Chondrocyte (in vitro differentiated cells): ENCODE data around the gene SIM2. TPM values are rescaled to one million over a fixed set of nuclear protein-coding genes. Genes with fewer than 3 reads are reported as not detected.

Experiments
- DNase-seq: peaks from one replicate; pipeline ENCODE4 v3.0.0; 2021; ENCODE audit warnings: mixed read lengths, low spot score
- H3K27ac Mint-ChIP-seq: one replicate; pipeline ENCODE4 v1.8.0; 2021; ENCODE audit warnings: mild to moderate bottlenecking, moderate library complexity, mixed read lengths; ENCODE audit not compliant: unreplicated experiment
- H3K27me3 Mint-ChIP-seq: 2 replicates; pipeline ENCODE4 v1.8.0; 2021; ENCODE audit warnings: low read depth, mixed read lengths
- H3K36me3 Mint-ChIP-seq: 2 replicates; pipeline ENCODE4 v1.8.0; 2021; ENCODE audit warnings: low read depth, mixed read lengths
- H3K4me1 Mint-ChIP-seq: 2 replicates; pipeline ENCODE4 v1.8.0; 2021; ENCODE audit warnings: low read depth, mild to moderate bottlenecking, mixed read lengths
- H3K4me3 Mint-ChIP-seq: one replicate; pipeline ENCODE4 v1.8.0; 2021; ENCODE audit warnings: mild to moderate bottlenecking, moderate library complexity, mixed read lengths; ENCODE audit not compliant: unreplicated experiment
- H3K9me3 Mint-ChIP-seq: 2 replicates; pipeline ENCODE4 v1.8.0; 2021; ENCODE audit warnings: low read depth, mixed read lengths
- CTCF ChIP-seq: fragments of 200-600 bp; sonication (generic); IDR thresholded peaks from 2 replicates; pipeline ENCODE4 v1.5.0; 2021; ENCODE audit warnings: antibody characterized with exemption, mild to moderate bottlenecking, moderate library complexity
- total RNA-seq: library from RNA; stranded (reverse); gene quantifications from 3 replicates; pipeline ENCODE4 v1.2.1, GENCODE V29; 2021

SIM2 gene
- total RNA-seq, 1 donor from 2014 or later = 0.60 TPM

DNA sequence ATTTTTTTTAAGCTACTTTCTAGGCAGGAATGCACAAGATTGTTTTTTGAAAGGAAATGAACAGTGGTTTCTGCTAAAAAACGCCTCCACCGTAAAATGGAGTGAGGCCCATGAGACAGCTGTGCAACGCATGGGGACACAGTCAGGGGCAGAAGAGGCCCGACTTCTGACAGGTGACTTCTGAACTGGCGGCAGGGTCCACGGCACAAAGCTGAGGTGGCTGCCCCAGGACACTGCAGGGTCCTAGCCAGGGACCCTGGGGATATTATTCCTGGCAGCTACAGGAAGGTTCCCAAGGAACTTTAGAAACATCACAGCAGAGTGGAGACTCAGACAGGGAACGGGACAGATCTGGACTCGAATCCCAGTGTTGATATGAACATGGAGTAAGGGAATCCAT lies 75.1 kb downstream of the SIM2 start:
- Mint-ChIP-seq H3K27ac (peak overlapping the region; percentile 17), H3K36me3 (no peaks in the 10 kb centered on the region), H3K27me3 (no peaks in the 10 kb centered on the region), H3K9me3 (no peaks in the 10 kb centered on the region), H3K4me3 (no peak overlapping the region), H3K4me1 (peaks cover 22% of the 10 kb centered on the region)
- DNase-seq = no peak
- TF ChIP-seq CTCF = no peak

DNA sequence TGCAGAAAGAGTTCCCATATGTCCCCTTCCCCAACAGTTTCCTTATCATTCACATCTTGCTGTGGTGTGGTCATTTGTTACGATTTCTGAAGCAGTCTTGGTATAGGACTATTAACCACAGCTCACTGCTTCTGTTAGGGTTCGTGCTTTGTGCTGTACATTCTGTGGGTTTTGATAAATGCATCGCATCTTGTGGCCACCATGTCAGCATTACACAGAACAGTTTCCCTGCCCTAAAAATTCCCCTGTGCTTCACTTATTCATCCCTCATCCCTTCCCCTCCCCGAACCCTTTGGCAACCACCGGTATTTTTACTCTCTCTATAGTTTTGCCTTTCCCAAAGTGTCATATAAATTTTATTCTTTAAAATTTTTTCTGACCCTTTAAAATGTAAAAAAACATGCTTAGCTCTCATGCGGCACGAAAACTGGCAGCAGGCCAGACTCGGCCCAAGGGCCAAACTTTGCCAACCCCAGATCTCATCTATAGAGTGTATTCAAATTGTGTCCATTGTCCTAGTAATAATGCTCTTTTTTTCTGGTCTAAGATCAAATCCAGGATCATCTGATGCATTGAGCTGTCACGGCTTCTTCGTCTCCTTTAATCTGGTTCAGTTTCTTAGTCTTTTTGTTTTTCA lies 78.2 kb downstream of the SIM2 start:
- Mint-ChIP-seq H3K4me1 (peaks cover 21% of the 10 kb centered on the region), H3K9me3 (no peaks in the 10 kb centered on the region), H3K27me3 (no peaks in the 10 kb centered on the region), H3K4me3 (no peak overlapping the region), H3K27ac (no peak overlapping the region), H3K36me3 (peaks cover 2% of the 10 kb centered on the region)
- DNase-seq = no peak
- TF ChIP-seq CTCF = no peak

DNA sequence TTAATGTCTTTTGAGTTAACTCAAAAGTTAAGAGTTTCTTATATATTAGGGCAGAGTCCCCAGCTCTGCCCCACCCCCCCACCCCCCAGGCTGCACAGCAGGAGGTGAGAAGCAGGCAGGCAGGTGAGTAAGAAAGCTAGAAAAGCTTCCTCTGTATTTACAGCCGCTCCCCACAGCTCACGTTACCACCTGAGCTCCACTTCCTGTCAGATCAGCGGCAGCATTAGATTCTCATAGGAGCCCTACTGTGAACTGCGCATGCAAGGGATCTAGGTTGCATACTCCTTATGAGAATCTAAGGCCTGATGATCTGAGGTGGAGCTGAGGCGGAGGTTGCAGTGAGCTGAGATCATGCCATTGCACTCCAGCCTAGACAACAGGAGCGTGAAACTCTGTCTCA lies 81.9 kb downstream of the SIM2 start:
- no peak overlapping the region for H3K27ac Mint-ChIP-seq
- no peaks in the 10 kb centered on the region for H3K4me1 Mint-ChIP-seq
- H3K36me3 Mint-ChIP-seq = peaks cover 2% of the 10 kb centered on the region
- no peak for DNase-seq
- no peak overlapping the region for H3K4me3 Mint-ChIP-seq
- H3K9me3 Mint-ChIP-seq = no peaks in the 10 kb centered on the region
- no peak for TF ChIP-seq CTCF
- no peaks in the 10 kb centered on the region for H3K27me3 Mint-ChIP-seq

DNA sequence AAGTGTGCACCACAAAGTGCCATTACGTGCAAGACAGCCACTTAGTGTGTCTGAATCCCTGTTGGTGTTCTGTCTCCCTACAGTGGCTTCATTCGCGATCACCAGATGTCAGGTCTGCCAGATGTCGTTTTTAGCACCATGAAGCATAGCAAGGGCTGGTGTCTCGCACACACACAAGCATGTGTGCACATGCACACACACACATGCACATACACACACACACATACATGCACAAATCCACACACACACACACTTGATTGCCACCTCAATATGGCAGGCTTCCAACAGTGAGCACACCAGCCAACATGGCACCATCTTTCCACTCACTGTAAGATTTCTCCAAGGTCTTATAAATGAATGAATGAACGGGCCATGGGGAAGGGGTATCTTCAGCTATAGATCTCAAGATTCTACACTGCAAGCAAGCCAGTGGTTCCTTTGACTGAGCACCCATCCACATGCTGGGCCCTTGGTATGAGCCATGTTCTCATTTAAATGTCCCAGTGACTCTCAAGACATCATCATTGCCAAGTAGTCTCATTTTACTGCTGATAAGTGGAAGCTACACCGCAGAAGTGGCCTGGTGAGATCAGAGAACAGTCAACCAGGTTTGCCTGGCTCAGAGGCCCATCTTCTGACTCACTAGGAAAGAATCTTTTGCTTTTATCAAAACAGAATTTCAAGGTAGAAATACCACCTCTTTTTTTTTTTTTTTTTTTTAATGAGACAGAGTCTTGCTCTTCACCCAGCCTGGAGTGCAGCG lies 84.9 kb downstream of the SIM2 start:
- H3K4me1 Mint-ChIP-seq = peaks cover 6% of the 10 kb centered on the region

DNA sequence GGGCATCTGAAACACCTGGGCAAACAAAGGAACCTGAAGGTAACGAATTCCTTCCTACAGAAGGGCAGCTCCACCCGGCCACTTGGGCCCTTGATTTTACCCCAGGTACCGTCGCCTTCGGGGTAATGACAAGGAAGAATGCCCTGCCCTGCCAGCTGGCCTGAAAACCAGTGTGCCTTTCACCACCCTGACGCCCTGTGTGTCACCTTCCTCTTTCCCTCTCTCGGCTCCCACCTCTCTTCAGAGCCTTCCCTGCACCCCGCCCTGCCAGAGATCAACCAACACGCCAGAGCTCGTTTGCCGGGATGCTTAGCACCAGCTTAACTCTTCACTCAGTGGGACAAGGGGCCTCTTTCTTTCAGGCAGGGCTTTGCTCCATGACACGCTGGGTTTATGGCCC lies 86.0 kb downstream of the SIM2 start:
- peak overlapping the region; percentile 49 for H3K27ac Mint-ChIP-seq
- no peaks in the 10 kb centered on the region for H3K9me3 Mint-ChIP-seq
- DNase-seq = no peak
- peaks cover 1% of the 10 kb centered on the region for H3K36me3 Mint-ChIP-seq
- no peak overlapping the region for H3K4me3 Mint-ChIP-seq
- TF ChIP-seq CTCF = no peak
- H3K4me1 Mint-ChIP-seq = peaks cover 6% of the 10 kb centered on the region
- H3K27me3 Mint-ChIP-seq = no peaks in the 10 kb centered on the region

More for the DNA sequence above, 84.9 kb downstream of the SIM2 start:
- no peak for TF ChIP-seq CTCF
- Mint-ChIP-seq H3K36me3 (peaks cover 3% of the 10 kb centered on the region), H3K9me3 (no peaks in the 10 kb centered on the region), H3K4me3 (no peak overlapping the region), H3K27ac (no peak overlapping the region), H3K27me3 (no peaks in the 10 kb centered on the region)
- no peak for DNase-seq
